HT-29 (cell line): ENCODE data around the gene METTL1. TPM values are rescaled to one million over a fixed set of nuclear protein-coding genes. Genes with fewer than 3 reads are reported as not detected.
"Not testable (repeated sequence)": the region's sequence is repeated elsewhere in the genome, so short reads cannot be mapped to it uniquely, and the experiment has no call there.

Experiments
- DNase-seq: peaks from one replicate; pipeline ENCODE4 v3.0.0-alpha.2; 2015; ENCODE audit warnings: low spot score
- small RNA-seq: library from RNA; depleted of rRNA; stranded (forward); fragments of <200 nt; gene quantifications from one replicate; pipeline ENCODE3, GENCODE V24; 2014
- total RNA-seq: library from RNA; depleted of rRNA; stranded (reverse); fragments of >200 nt; shearing (Covaris generic); gene quantifications from 2 replicates; pipeline ENCODE4 v1.2.3, GENCODE V29; 2014; rRNA removed

METTL1 gene
- total RNA-seq, 1 experiment from 2014 or later = 25.7 TPM

DNA sequence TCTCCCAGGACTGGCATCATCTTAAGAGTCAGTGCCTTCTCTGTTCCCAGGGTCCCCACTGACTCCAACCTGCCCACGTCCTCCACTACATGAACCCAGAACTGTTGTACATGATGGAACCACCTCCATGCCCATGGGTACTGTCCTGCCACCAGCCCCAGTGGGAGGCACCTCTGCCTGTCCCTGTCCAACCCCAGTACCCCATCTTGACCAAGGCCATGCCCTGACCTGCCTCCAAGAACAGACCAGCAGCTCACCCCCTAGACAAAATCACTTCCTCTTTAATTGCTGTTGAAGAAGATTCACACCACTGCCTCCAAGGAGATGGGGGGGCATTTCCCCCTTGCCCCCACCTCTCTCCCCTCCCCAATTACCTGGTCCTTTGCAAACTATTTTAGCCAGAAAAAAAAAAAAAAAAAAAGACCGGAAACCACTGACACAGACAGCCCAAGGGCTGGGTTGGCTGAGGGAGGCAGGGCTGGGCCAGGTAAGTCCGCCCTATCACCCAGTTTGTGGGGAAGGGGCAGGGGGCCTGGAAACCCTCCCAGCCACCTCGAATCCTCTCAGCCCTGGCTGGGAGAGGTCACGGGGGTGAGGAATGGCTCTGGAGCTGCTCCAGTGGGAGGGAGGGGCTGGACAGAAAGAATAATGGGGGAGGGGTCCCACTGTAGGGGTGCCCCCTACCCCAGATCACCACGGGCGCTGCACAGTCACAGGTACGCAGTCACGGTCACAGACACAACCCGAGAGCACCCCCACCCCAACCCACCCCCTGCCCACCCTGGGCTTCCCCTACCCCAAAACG, 46.8 kb downstream of the METTL1 start:
- DNase-seq = no peak

DNA sequence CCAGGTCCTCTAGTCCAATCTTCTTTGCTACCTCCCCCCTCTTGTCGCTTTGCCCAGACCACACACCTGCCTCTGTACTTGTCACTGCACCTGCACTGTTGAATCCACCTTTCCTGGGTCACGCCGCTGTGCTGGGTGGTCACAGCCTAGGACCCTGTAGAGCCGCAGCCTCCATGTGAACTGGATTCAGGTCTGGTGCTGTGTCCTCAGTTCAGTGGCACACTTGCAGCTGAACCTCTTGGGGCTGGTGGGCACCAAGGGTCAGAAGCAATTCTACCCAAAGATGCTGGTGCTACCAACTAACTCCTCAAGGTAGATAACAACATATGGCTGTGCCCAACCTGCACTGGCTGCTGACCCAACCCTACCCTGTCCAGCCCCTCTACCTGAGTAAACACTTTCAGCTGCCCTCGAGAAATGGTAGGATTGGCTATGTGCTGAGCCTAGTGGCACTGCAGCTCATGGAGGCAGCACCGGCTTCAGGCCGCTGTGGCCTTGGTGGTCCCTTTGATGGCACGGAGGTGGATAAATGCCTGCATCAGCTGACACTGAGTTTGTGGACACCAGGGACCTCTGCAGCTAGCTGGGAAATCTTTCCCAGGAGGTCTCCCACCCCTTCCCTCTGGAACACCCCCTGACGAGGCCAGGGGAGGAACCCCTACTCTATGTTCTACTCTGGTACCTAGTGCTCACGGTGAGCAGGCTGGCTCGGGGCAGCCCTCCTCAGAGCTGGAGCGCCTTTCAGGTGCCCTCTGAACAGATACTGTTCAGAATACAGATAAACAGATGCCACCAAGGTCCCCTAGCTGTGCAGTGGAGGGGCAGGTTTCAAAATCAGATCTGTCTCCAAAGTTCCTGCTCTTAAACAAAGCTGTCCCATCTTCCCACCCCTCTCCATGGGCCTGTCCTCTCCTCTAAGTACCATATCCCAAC, 47.6 kb downstream of the METTL1 start:
- DNase-seq = no peak

- DNase-seq = no peak
These were observed 48.3 kb downstream of the METTL1 start for GRCh38 chr12:57723630-57723962.

DNA sequence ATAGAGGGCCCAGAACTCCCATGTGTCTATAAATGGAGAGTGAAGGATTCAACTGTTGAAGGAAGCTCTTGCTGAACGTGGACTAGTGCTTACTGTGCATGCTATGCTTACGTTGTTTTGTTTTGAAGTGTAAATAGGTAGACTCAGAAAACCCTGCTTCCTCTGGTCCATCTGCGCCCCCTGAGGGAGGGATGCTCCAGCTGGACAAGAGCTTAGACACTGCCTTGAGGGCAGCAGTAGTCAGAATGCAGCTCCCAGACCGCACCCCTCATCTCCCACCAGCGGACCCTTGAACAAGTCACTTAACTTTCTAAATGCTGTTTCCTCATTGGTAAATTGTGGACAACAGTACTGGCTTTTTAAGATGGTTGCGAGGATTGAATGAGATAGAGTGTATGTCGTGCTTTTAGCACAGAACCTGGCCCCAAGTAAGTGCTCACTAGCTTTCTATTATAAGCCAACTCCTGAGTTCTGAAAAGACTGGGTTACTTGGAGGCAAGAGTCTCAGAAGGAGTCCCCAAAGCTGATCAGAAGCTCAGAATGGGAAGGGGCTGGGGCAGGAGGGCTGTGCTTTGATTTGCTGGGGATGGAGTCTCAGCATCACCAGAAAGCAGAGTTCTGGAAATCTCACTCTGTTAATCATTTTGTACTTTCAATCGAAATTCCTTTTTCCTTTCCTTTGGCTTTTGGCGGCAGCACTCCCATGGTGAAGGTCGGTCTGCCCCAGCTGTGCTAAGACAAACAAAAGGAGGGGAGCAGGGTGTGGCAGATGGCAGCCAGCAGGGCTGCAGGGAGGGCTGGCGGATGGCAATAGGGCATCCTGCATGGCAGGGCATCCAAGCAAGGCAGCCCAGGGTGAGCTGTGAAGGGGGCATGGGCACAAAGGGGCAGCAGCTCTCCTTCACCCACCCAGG, 48.9 kb downstream of the METTL1 start:
- DNase-seq = no peak

DNA sequence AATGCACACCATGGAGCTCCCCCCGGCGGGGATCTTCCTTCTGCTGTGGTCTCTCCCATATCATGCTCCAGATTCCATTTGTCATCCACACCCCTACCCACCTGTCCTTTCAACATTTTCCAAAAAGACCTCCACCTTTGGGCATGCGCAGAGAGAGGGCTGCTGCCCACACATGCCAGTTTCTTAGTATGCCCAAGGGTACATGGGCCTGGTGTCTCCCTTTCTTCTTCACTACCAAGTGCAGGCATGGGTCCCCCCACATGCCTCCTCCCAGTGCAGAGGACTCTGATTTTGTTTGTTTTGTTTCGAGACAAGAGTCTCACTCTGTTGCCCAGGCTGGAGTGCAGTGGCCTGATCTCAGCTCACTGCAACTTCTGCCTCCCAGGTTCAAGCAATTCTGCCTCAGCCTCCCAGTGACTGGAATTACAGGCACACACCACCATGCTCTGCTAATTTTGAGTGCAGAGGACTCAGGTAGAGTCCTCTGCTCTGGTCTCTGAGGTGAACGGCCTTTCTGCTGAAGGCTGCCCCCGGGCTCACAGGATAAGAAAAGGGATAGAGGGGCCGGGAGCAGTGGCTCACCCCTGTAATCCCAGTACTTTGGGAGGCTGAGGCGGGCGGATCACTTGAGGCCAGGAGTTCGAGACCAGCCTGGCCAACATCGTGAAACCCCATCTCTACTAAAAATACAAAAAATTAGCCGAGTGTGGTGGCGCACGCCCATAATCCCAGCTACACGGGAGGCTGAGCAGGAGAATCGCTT, 49.9 kb downstream of the METTL1 start:
- not testable (repeated sequence) for DNase-seq

DNA sequence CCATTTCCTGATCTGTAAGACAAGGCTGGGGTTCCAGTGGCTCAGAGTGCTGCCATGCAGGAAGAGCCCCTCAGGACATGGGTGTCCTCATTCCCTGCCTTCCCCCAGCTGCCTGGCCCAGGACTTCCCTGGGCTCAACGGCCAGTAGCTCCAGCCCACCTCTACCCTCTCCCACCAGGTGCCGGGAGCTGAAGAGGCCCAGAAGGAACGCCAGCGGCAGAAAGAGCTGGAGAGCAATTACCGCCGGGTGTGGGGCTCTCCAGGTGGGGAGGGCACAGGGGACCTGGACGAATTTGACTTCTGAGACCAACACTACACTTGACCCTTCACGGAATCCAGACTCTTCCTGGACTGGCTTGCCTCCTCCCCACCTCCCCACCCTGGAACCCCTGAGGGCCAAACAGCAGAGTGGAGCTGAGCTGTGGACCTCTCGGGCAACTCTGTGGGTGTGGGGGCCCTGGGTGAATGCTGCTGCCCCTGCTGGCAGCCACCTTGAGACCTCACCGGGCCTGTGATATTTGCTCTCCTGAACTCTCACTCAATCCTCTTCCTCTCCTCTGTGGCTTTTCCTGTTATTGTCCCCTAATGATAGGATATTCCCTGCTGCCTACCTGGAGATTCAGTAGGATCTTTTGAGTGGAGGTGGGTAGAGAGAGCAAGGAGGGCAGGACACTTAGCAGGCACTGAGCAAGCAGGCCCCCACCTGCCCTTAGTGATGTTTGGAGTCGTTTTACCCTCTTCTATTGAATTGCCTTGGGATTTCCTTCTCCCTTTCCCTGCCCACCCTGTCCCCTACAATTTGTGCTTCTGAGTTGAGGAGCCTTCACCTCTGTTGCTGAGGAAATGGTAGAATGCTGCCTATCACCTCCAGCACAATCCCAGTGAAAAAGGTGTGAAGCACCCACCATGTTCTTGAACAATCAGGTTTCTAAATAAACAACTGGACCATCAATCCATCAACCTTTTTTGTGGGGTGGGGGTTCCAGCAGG, 51.0 kb downstream of the METTL1 start:
- no peak for DNase-seq

DNA sequence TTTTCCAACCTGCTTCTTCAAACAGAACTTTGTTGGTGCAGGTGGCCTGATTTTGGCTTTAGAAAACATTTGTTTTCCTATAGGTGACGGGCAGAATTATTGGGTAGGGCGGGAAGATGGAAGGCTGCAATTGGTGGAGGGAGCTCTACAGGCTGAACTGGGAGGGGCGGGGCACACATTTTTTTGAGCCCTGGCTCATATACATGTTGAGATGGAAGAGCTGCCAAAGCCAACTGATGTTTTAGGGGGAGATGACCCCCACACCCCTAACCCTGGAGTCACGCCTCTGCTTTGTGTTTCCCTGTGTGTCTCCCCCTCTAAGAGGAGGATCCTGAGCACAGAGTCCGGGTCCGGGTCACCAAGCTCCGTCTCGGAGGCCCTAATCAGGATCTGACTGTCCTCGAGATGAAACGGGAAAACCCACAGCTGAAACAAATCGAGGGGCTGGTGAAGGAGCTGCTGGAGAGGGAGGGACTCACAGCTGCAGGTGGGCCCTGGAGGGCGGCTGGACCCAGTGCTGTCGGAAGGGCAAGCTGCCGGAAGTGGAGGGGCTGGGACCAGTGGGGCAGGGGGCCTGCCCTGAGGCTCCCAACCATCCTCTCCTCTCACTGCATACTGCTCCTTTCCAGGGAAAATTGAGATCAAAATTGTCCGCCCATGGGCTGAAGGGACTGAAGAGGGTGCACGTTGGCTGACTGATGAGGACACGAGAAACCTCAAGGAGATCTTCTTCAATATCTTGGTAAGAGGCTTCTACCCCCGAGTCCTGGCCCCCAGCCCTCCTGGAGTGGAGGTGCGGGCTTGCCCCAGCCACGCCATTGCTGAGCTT, 51.9 kb downstream of the METTL1 start:
- no peak for DNase-seq

- DNase-seq = no peak
These were observed 53.0 kb downstream of the METTL1 start for GRCh38 chr12:57718641-57719528.

Small RNA genes within 50 kb of the gene (small RNA-seq; reads per million reads assigned to genes)
- gene RNU6-1083P = not detected

Other genes with a start within 250 kb of the METTL1 start
- gene MBD6, start 249.3 kb downstream of the METTL1 start, total RNA-seq = 18.0 and 23.0 TPM in 2 replicates
- gene DCTN2, start 224.9 kb downstream of the METTL1 start, total RNA-seq = 58.6 and 62.3 TPM in 2 replicates
- gene KIF5A, start 222.1 kb downstream of the METTL1 start, total RNA-seq = not detected in 2 replicates
- gene PIP4K2C, start 180.9 kb downstream of the METTL1 start, total RNA-seq = 30.8 and 37.2 TPM in 2 replicates
- gene DTX3, start 167.3 kb downstream of the METTL1 start, total RNA-seq = not detected in 2 replicates
- 0.25 TPM in 1 of 2 replicates, not detected in the other for gene ARHGEF25, start 160.7 kb downstream of the METTL1 start, total RNA-seq
- gene B4GALNT1, start 138.9 kb downstream of the METTL1 start, total RNA-seq = 3.1 and 5.8 TPM in 2 replicates
- 94.5 and 105 TPM in 2 replicates for gene OS9, start 78.0 kb downstream of the METTL1 start, total RNA-seq
- 1.9 and 4.0 TPM in 2 replicates for gene AGAP2, start 33.4 kb downstream of the METTL1 start, total RNA-seq
- gene TSPAN31, start 27.1 kb downstream of the METTL1 start, total RNA-seq = 35.0 and 42.9 TPM in 2 replicates
- 310 and 345 TPM in 2 replicates for gene CDK4, start 19.8 kb downstream of the METTL1 start, total RNA-seq
- 9.4 and 12.3 TPM in 2 replicates for gene MARCHF9, start 17.0 kb downstream of the METTL1 start, total RNA-seq
- 7.0 and 11.0 TPM in 2 replicates for gene CYP27B1, start 5.0 kb downstream of the METTL1 start, total RNA-seq
- gene EEF1AKMT3, start 509 bp upstream of the METTL1 start, total RNA-seq = 1.1 and 6.9 TPM in 2 replicates
- 60.6 and 63.6 TPM in 2 replicates for gene TSFM, start 10.7 kb upstream of the METTL1 start, total RNA-seq
- 0.73 and 1.5 TPM in 2 replicates for gene AVIL, start 46.6 kb upstream of the METTL1 start, total RNA-seq
- gene CTDSP2, start 74.6 kb upstream of the METTL1 start, total RNA-seq = 38.5 and 40.7 TPM in 2 replicates
- 2.1 and 3.6 TPM in 2 replicates for gene ATP23, start 169.5 kb upstream of the METTL1 start, total RNA-seq